Measurements from ENCODE around the gene SIPA1L2. TPM values are rescaled to one million over a fixed set of nuclear protein-coding genes. Genes with fewer than 3 reads are reported as not detected.

Gene SIPA1L2
- total RNA-seq, 2 experiments from 2014 or later = 6.2 to 13.5 TPM

- Histone ChIP-seq H3K9me3 (ENCODE audit: low read length) (no peaks in the 10 kb centered on the region), H3K4me3 (ENCODE audit: low read depth, low read length, poor library complexity, severe bottlenecking) (no peak overlapping the region), H2AFZ (ENCODE audit: low read length) (0 out of 2 replicates have a peak overlapping the region, but pooled peaks have one; percentile 9), H3K9me2 (ENCODE audit: insufficient read depth, low read length) (no peaks in the 10 kb centered on the region), H3K4me1 (ENCODE audit: insufficient read depth, low read length, poor library complexity, severe bottlenecking) (peaks cover 13% of the 10 kb centered on the region), H4K20me1 (ENCODE audit: insufficient read depth, low read length) (no peaks in the 10 kb centered on the region), H3K27ac (ENCODE audit: low read depth, low read length, poor library complexity, severe bottlenecking) (no peak overlapping the region), H3K36me3 (ENCODE audit: insufficient read depth, low read length) (no peaks in the 10 kb centered on the region), H3K79me2 (ENCODE audit: insufficient read depth, low read depth, low read length) (no peaks in the 10 kb centered on the region), H3K4me2 (ENCODE audit: low read length) (peak overlapping the region; percentile 32)
- POLR2A ChIA-PET = interaction anchor here (0.6 to 2.3 kb wide), 6 partner anchors 9 to 743 kb away, joined by 3 to 9 read pairs (median 4); no protein-coding TSS in a partner anchor
- intact Hi-C loops (cut with micrococcal nuclease; ENCODE audit: unreplicated experiment) = no loop called here
- no peak for TF ChIP-seq CTCF (conservative IDR thresholded peaks at IDR 0.05; ENCODE audit: low read length)
- no peak for TF ChIP-seq EZH2phosphoT487 (IDR thresholded peaks at IDR 0.05; ENCODE audit: borderline replicate concordance, low read depth, low read length)
- no TSS peak for BruUV-seq (replicated peaks)
- peak; percentile 24 for DNase-seq (ENCODE audit: low spot score)
- CTCF ChIA-PET (ENCODE audit: unreplicated experiment) = interaction anchor here (0.5 kb wide), 1 partner anchor 373 kb away, joined by 6 read pairs; no protein-coding TSS in a partner anchor
These were observed 37.3 kb upstream of the SIPA1L2 start for GRCh38 chr1:232667094-232667777.

DNA sequence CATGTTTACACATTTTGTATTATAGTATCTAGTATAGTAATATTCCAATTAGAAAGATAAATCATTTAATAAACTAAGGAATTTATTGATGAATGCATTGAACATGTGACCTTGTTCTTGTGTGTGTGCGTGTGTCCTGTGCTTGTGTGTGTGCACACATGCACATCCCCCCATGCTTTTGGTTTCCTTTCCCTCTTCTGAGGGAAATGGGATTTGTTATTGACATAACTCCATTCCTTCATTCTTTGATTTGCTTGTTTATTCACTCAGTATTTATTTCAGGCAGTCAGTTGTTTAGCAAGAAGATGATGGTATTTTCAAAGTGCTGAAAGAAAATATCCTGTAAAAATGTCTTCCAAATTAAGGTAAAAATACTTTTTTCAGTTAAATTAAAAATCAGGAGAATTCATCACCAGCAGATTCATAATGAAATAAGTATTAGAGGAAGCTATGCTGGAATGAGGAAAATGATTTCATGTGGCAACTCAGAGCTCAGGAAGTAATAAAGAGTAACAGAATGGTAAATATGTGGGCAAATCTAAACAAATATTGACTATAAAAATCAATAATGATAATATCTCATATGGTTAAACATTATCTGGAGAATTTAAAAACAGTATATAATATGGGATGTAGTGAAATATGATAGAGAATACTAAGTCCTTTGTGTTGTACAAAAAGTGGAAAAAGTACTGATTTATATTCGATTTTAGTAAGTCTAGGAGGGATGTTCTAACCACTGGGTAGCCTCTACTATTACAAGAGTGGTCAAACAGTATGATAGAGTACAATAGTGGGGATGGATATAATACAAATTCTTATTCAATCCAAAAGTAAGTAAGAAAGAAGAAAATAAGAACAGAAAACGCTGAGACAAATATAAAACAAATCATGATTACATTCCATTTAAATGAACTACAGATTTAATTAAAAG is 35.2 kb upstream of the SIPA1L2 start:
- no peak overlapping the region for H2AFZ ChIP-seq (ENCODE audit: low read length)
- H3K9me2 ChIP-seq (ENCODE audit: insufficient read depth, low read length) = no peaks in the 10 kb centered on the region
- H3K79me2 ChIP-seq (ENCODE audit: insufficient read depth, low read depth, low read length) = no peaks in the 10 kb centered on the region
- intact Hi-C loops (cut with micrococcal nuclease; ENCODE audit: unreplicated experiment) = no loop called here
- POLR2A ChIA-PET = no interaction called here
- TF ChIP-seq EZH2phosphoT487 (IDR thresholded peaks at IDR 0.05; ENCODE audit: borderline replicate concordance, low read depth, low read length) (no peak), CTCF (conservative IDR thresholded peaks at IDR 0.05; ENCODE audit: low read length) (no peak)
- no peaks in the 10 kb centered on the region for H4K20me1 ChIP-seq (ENCODE audit: insufficient read depth, low read length)
- H3K4me2 ChIP-seq (ENCODE audit: low read length) = no peak overlapping the region
- DNase-seq (ENCODE audit: low spot score) = no peak
- H3K4me1 ChIP-seq (ENCODE audit: insufficient read depth, low read length, poor library complexity, severe bottlenecking) = peaks cover 13% of the 10 kb centered on the region
- H3K9me3 ChIP-seq (ENCODE audit: low read length) = no peaks in the 10 kb centered on the region
- H3K36me3 ChIP-seq (ENCODE audit: insufficient read depth, low read length) = no peaks in the 10 kb centered on the region
- no peak overlapping the region for H3K4me3 ChIP-seq (ENCODE audit: low read depth, low read length, poor library complexity, severe bottlenecking)
- BruUV-seq (replicated peaks) = no TSS peak
- CTCF ChIA-PET (ENCODE audit: unreplicated experiment) = no interaction called here
- no peak overlapping the region for H3K27ac ChIP-seq (ENCODE audit: low read depth, low read length, poor library complexity, severe bottlenecking)

All from OCI-LY7 (cell line).